ENCODE results near the gene MLLT10. TPM values are rescaled to one million over a fixed set of nuclear protein-coding genes. Genes with fewer than 3 reads are reported as not detected.

The MLLT10 gene
- total and polyA plus RNA-seq, 10 of the 15 experiments (the other 5 are each of a cell fraction or from before 2014, with no cell fraction given), result 8.7 to 61.1 (median 28.5) TPM

DNA sequence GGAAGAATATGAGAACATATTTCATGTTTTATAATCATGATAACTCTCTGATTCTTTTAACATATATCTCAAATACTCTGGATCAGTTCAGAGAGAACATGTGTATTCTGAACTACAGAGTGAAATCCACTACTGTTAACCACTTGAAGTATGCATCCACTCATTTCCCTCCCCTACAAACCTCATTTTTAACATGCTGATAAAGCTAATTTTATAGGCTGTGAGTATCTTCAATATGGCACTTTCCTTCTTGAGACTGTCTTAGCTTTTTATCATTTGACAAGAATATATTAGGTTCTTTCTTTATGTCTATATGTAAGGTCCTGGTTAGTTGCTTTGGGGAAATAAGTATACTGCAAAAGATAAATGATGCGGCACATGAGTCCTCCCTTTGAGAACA, 154.8 kb downstream of the MLLT10 start:
- TF ChIP-seq, protein P1, sequence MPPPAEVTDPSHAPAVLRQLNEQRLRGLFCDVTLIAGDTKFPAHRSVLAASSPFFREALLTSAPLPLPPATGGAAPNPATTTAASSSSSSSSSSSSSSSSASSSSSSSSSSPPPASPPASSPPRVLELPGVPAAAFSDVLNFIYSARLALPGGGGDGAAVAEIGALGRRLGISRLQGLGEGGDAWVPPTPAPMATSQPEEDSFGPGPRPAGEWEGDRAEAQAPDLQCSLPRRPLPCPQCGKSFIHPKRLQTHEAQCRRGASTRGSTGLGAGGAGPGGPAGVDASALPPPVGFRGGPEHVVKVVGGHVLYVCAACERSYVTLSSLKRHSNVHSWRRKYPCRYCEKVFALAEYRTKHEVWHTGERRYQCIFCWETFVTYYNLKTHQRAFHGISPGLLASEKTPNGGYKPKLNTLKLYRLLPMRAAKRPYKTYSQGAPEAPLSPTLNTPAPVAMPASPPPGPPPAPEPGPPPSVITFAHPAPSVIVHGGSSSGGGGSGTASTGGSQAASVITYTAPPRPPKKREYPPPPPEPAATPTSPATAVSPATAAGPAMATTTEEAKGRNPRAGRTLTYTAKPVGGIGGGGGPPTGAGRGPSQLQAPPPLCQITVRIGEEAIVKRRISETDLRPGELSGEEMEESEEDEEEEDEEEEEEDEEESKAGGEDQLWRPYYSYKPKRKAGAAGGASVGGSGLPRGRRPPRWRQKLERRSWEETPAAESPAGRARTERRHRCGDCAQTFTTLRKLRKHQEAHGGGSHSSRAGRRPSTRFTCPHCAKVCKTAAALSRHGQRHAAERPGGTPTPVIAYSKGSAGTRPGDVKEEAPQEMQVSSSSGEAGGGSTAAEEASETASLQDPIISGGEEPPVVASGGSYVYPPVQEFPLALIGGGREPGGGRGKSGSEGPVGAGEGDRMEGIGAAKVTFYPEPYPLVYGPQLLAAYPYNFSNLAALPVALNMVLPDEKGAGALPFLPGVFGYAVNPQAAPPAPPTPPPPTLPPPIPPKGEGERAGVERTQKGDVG (CRISPR knock-in tag; IDR thresholded peaks at IDR 0.05), result no peak
- no peak for TF ChIP-seq SUPT20H (IDR thresholded peaks at IDR 0.05; ENCODE audit: borderline replicate concordance, control insufficient read depth, low read depth, low read length)
- TF ChIP-seq TARDBP (IDR thresholded peaks at IDR 0.05; ENCODE audit: borderline replicate concordance), result no peak
- TF ChIP-seq TBL1XR1 (IDR thresholded peaks at IDR 0.05; ENCODE audit: low read depth, low read length), result no peak
- no peak for TF ChIP-seq ESRRA (IDR thresholded peaks at IDR 0.05; ENCODE audit: low read length)
- ChIA-PET RAD21 (ENCODE audit: unreplicated experiment) (interaction anchor here (0.5 kb wide), 1 partner anchor 293 kb away, joined by 3 read pairs; no protein-coding TSS in a partner anchor), CTCF (interaction anchor here (0.6 to 1.7 kb wide), 6 partner anchors 10 to 129 kb away, joined by 3 to 6 read pairs (median 4); no protein-coding TSS in a partner anchor), POLR2A (interaction anchor here (1.3 kb wide), 1 partner anchor 20 kb away, joined by 3 read pairs; no protein-coding TSS in a partner anchor), SMC1A (ENCODE audit: uncharacterized antibody, unreplicated experiment) (interaction anchor here (0.8 to 1.0 kb wide), 3 partner anchors 27 to 196 kb away, joined by 3 read pairs; no protein-coding TSS in a partner anchor)
- Histone ChIP-seq H3K9ac (ENCODE audit: control insufficient read depth, insufficient read depth, low read length) (no peak overlapping the region), H3K4me1 (ENCODE audit: control insufficient read depth, insufficient read depth, low read length) (no peaks in the 10 kb centered on the region), H4K20me1 (ENCODE audit: control insufficient read depth, insufficient read depth) (no peaks in the 10 kb centered on the region), H3K27me3 (replicated peaks in 1 of 2; ENCODE audit: control insufficient read depth in 2 of 2, insufficient read depth in 2 of 2, low read length in 1 of 2) (no peaks in the 10 kb centered on the region), H3K27ac (ENCODE audit: control insufficient read depth, insufficient read depth) (no peak overlapping the region), H3K4me2 (ENCODE audit: control insufficient read depth, insufficient read depth) (no peak overlapping the region), H3K36me3 (ENCODE audit: control insufficient read depth in 2 of 2, insufficient read depth in 2 of 2, low read length in 1 of 2) (no peaks in the 10 kb centered on the region; a peak in 1 of 4 replicates), H2AFZ (ENCODE audit: control insufficient read depth, low read depth, low read length) (no peak overlapping the region), H3K79me2 (ENCODE audit: control insufficient read depth, insufficient read depth, low read length) (no peaks in the 10 kb centered on the region), H3K4me3 (no peak overlapping the region), H3K9me3 (replicated peaks; ENCODE audit: control insufficient read depth, insufficient read depth, low read length) (no peaks in the 10 kb centered on the region)
- WGBS (ENCODE audit: insufficient coverage, insufficient replicate concordance, low lambda C conversion rate, missing lambda C conversion rate), result 100% methylated on average over 1 of the region's 1 CpG
- no peak for ATAC-seq
- FAIRE-seq, result no peak
- in situ Hi-C loops (cut with MboI), result no loop called here
- no peak for DNase-seq (ENCODE audit: low read depth, low spot score)
- intact Hi-C loops (cut with micrococcal nuclease; ENCODE audit: unreplicated experiment), result no loop called here
- no TSS peak for BruUV-seq (replicated peaks)

All from GM12878 (cell line).